ENCODE measurements around the gene TUBA4B.

GRCh38 chr2:219216535-219216915, 36.5 kb upstream of the TUBA4B start:
- no peak for TF ChIP-seq CTCF (IDR thresholded peaks at IDR 0.05; ENCODE audit: extremely low read depth in 1 of 2, insufficient read depth in 1 of 2, low read depth in 1 of 2, low read length in 2 of 2)
- no peak for TF ChIP-seq POLR2AphosphoS5 (IDR thresholded peaks at IDR 0.05; ENCODE audit: insufficient read depth, low read depth, low read length)
- TF ChIP-seq MYC (IDR thresholded peaks at IDR 0.05; ENCODE audit: low read depth, low read length): no peak
- no peak for TF ChIP-seq POLR2A (IDR thresholded peaks at IDR 0.05; ENCODE audit: low read depth, low read length)

Measured in endothelial cell of umbilical vein (primary cell).